H1 (cell line): ENCODE data around the gene BCL6B.

Source experiments
- CEBPB ChIP-seq: IDR thresholded peaks from 2 replicates; pipeline ENCODE4 v1.6.1; 2012; ENCODE audit warnings: low read depth, low read length
- CTCF ChIP-seq, 3 experiments: IDR thresholded peaks; 1 replicate in 2 of 3; 2 replicates in 1 of 3; pipeline versions ENCODE4 v1.5.1 to v1.6.1; 2011; ENCODE audit warnings: low read length in 3 of 3, mild to moderate bottlenecking in 3 of 3, inconsistent platforms in 2 of 3, low read depth in 1 of 3, moderate library complexity in 1 of 3; ENCODE audit not compliant: insufficient read depth in 1 of 3; ENCODE audit errors: control extremely low read depth in 1 of 3
- EZH2 ChIP-seq: fragments of 200-600 bp; sonication (generic); IDR thresholded peaks from 2 replicates; pipeline ENCODE4 v1.7.1; 2012; ENCODE audit warnings: low read depth, mild to moderate bottlenecking, moderate library complexity, low read length, inconsistent platforms; ENCODE audit not compliant: severe bottlenecking
- FOSL1 ChIP-seq: IDR thresholded peaks from 2 replicates; pipeline ENCODE4 v1.6.1; 2011; ENCODE audit warnings: mild to moderate bottlenecking, low read depth, low read length, moderate library complexity; ENCODE audit not compliant: insufficient read depth
- GTF2F1 ChIP-seq: IDR thresholded peaks from 2 replicates; pipeline ENCODE4 v1.6.1; 2012; ENCODE audit warnings: low read depth, low read length, improper control_type of control experiment, borderline replicate concordance
- POLR2A ChIP-seq, 2 experiments: IDR thresholded peaks; 1 replicate in 1 of 2; 2 replicates in 1 of 2; pipeline ENCODE4 v1.6.1; 2011; ENCODE audit warnings: low read depth in 2 of 2, low read length in 2 of 2, mild to moderate bottlenecking in 2 of 2; ENCODE audit errors: control extremely low read depth in 1 of 2
- POLR2AphosphoS5 ChIP-seq: IDR thresholded peaks from 2 replicates; pipeline ENCODE4 v1.6.1; 2011; ENCODE audit warnings: low read depth, low read length
- RFX5 ChIP-seq: IDR thresholded peaks from 2 replicates; pipeline ENCODE4 v1.6.1; 2011; ENCODE audit warnings: low read depth, low read length, improper control_type of control experiment, borderline replicate concordance
- TAF1 ChIP-seq: IDR thresholded peaks from 2 replicates; pipeline ENCODE4 v1.6.1; 2011; ENCODE audit warnings: mild to moderate bottlenecking, low read depth, low read length

- no peak for TF ChIP-seq CEBPB
- no peak for TF ChIP-seq FOSL1
- no peak for TF ChIP-seq POLR2A (IDR thresholded peaks at IDR 0.05; ENCODE audit: control extremely low read depth in 1 of 2, low read depth in 2 of 2, low read length in 2 of 2)
- no peak for TF ChIP-seq CTCF (IDR thresholded peaks at IDR 0.05; ENCODE audit: control extremely low read depth in 1 of 3, insufficient read depth in 1 of 3, low read depth in 1 of 3, low read length in 3 of 3)
- no peak for TF ChIP-seq GTF2F1
- TF ChIP-seq EZH2, result no peak
- TF ChIP-seq RFX5, result no peak
- TF ChIP-seq TAF1, result no peak
- TF ChIP-seq POLR2AphosphoS5, result no peak
Observed at GRCh38 chr17:7060165-7060891, 37.5 kb downstream of the BCL6B start.
